ENCODE results near the gene MAP2K1.

MAP2K1 gene

GRCh38 chr15:66503780-66504562 lies 117.3 kb downstream of the MAP2K1 start:
- no peak for DNase-seq (ENCODE audit: low read depth, low spot score)

DNA sequence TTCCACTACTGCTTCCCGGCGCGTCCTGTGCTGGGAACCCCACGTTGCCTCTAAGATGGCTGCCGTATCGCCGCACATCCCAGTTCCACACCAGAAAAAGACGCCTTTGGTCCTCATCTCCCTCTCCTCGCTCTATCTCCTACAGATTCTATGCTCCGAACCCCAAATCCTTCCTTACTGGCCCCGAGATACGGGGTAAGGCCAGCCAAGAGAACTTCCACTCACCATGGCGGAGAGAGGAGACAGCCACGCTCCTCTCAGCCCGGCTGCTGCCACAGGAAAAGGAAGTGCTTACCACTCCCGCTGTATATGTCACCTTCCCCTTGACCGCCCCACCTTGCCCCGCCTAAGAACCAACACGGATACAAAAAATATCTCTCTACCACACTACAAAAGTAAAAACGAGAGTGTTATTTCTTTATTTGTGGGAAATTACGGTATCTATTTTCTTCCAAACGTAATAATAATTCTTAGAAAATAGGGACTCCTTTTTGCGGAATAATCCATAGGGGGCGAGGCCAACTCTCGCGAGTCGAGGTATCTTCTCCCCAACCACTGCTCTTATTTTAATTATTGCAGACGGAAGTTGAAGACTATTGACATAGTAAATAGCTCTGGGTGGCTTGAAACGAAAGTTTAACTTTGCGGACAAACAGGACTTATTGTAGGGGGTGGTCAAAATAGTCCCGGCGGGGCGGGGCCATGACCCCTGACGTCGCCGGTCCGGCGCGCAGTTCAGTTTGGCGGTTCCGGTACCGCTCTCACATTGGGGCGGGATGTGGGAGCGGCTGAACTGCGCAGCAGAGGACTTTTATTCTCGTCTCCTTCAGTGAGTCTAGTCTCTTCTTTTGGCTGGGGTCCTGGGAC lies 118.1 kb downstream of the MAP2K1 start, which contains the start of the genes RPL4 and ZWILCH:
RPL4 (minus strand) TSS at position 293 of the 867 bp plus-strand sequence; CDS start at position 228, 65 bp downstream.
ZWILCH (plus strand) TSS at position 764 of the 867 bp plus-strand sequence; CDS start at position 777, 13 bp downstream.
- peak; percentile 64 for DNase-seq (ENCODE audit: low read depth, low spot score)

- DNase-seq (ENCODE audit: low read depth, low spot score) = no peak
These were observed 118.7 kb downstream of the MAP2K1 start for GRCh38 chr15:66505430-66505811.

DNA sequence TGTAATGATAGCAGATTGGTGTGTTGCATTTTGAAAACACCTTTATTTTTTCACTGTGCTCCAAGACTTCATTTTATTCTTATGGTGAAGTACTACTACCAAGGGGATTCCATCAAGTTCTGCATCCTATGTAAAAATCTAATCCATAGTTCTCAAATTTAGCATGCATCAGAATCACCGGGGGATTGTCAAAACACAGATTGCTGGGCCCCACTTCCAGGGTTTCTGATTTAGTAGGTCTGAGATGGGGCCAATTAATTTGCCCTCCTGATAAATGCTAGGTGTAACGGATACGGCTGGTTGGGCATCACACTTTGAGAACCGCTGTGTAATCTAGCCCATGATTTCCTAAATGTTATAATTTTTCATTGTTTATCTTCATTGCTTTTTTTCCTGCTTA lies 119.1 kb downstream of the MAP2K1 start:
- DNase-seq (ENCODE audit: low read depth, low spot score) = no peak

GRCh38 chr15:66508293-66508883 lies 121.7 kb downstream of the MAP2K1 start:
- DNase-seq (ENCODE audit: low read depth, low spot score) = no peak

- no peak for DNase-seq (ENCODE audit: low read depth, low spot score)
These were observed 127.9 kb downstream of the MAP2K1 start for GRCh38 chr15:66514586-66514985.

DNA sequence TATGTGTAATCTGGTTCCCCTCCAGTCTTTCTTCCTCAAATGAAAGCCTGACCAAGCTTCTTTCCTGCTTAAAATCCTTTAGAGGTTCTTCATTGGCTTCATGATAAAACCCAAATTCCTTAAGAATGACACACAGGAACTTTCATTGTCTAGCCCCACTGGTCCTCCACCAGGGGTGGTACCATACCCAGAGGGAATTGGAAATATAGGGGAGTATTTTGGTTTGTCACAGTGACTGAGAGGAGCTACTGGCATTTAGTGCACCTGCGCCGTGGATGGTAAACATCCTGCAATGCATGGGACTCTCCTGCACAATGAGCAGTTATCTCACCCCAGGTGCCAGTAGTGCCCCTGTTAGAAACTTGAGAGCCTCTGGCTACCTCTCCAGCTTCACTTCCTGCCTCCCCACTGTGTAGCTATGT lies 129.2 kb downstream of the MAP2K1 start:
- no peak for DNase-seq (ENCODE audit: low read depth, low spot score)

GRCh38 chr15:66523926-66524325 lies 137.2 kb downstream of the MAP2K1 start:
- no peak for DNase-seq (ENCODE audit: low read depth, low spot score)

DNA sequence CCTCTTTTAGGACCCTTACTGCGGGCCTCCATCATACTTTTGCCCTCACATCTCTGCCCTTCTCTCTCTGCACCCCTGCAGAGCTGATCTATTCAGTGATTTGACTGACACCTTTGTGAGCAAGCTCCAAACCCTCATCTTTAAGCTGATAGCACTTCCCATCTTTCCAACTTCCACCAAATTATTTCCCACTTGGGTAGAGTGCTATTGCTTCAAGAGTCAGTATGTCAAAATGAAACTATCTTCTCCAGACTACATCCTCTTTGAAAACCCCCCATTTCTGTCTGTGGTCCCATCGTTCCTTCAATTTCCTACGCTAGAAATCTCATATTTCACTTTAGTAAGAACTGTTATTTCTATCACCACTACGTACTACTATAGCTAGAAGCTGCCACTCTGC lies 138.1 kb downstream of the MAP2K1 start:
- DNase-seq (ENCODE audit: low read depth, low spot score) = no peak

- no peak for DNase-seq (ENCODE audit: low read depth, low spot score)
These were observed 148.3 kb downstream of the MAP2K1 start for GRCh38 chr15:66535056-66535455.

Measured in activated naive CD8-positive, alpha-beta T cell treated with anti-CD3 and anti-CD28 coated beads, Interleukin-2, amount 50 U/mL, for 16 hours (primary cell).